ENCODE results near the gene ANKS1B.

GRCh38 chr12:98808243-98808875, 1176.4 kb downstream of the ANKS1B start:
- TF ChIP-seq REST (IDR thresholded peaks at IDR 0.05; ENCODE audit: low read depth) (no peak), FOXM1 (IDR thresholded peaks at IDR 0.05; ENCODE audit: borderline replicate concordance, low read depth) (no peak), CEBPB (IDR thresholded peaks at IDR 0.05) (no peak), EP300 (IDR thresholded peaks at IDR 0.05; ENCODE audit: borderline replicate concordance) (no peak), EGR1 (IDR thresholded peaks at IDR 0.05) (no peak), TAF1 (IDR thresholded peaks at IDR 0.05; ENCODE audit: low read depth) (no peak), TEAD4 (IDR thresholded peaks at IDR 0.05) (no peak), ZBTB7A (IDR thresholded peaks at IDR 0.05; ENCODE audit: low read depth) (no peak), CREB1 (IDR thresholded peaks at IDR 0.05; ENCODE audit: low read depth) (no peak), RAD21 (IDR thresholded peaks at IDR 0.05; ENCODE audit: low read depth) (no peak)
- TF ChIP-seq, protein P1, sequence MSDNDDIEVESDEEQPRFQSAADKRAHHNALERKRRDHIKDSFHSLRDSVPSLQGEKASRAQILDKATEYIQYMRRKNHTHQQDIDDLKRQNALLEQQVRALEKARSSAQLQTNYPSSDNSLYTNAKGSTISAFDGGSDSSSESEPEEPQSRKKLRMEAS (IDR thresholded peaks at IDR 0.05) = no peak
